GM19035 (cell line): ENCODE data around the gene MMAA.
A peak's percentile ranks its signal among the peaks of the same experiment; 100 is the strongest.
"Not testable (repeated sequence)": the region's sequence is repeated elsewhere in the genome, so short reads cannot be mapped to it uniquely, and the experiment has no call there.

Source experiments
- ATAC-seq: cut with Tn5 transposase; IDR thresholded peaks from one replicate; pipeline ENCODE4 v1.9.1; 2021; ENCODE audit not compliant: unreplicated experiment

MMAA gene

GRCh38 chr4:145618932-145619638, at the start of gene MMAA:
TSS of gene MMAA (plus strand) at chr4:145619385. CDS start at chr4:145639140, 19,755 bp downstream.
- peak; percentile 91 for ATAC-seq

GRCh38 chr4:145574546-145574945, 44.6 kb upstream of the MMAA start:
- ATAC-seq = not testable (repeated sequence)

- ATAC-seq = no peak
Observed at GRCh38 chr4:145580906-145581305, 38.3 kb upstream of the MMAA start.

GRCh38 chr4:145583191-145584055, 35.8 kb upstream of the MMAA start:
- no peak for ATAC-seq

DNA sequence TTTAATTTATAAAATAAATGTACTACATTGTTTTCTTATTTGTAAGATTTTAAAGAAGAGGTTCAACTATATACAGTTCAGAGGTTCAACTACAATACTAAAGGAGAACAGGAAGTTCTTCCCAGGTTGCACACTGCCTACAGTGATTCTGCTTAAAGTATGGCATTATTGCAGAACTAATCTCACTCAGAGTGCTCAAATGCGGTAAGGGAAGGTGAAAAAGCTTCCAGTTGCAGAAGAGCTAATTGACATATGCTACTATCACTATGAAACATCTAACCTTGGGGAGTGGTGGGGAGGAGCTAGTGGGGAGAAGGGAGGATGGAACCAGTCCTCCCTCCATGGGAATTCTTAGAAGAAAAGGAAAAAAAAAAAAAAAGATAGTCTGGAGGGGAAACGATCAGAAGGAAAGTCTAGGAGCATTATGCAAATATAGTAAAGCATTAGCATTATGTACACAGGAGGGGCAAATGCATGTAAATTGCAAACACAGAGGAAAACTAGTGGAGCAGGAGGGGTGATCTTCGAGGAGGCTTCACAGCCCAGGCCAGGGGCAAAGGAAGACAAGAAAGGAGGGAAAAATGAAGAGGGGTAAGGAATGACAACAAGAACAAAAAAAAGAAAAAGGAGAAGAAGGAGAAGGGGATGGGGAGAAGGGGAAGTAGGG, 32.0 kb upstream of the MMAA start:
- no peak for ATAC-seq

DNA sequence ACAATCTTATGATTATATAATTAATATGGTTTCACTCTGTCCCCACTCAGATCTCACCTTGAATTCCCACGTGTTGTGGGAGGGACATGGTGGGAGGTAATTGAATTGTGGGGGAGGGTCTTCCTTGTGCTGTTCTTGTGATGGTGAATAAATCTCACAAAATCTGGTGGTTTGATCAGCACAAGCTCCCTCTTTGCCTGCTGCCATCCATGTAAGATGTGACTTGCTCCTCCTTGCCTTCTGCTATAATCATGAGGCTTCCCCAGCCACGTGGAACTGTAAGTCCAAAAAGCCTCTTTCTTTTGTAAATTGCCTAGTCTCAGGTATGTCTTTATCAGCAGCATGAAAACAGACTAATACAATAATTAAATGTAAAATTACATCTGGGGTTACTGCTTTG, 29.8 kb upstream of the MMAA start:
- not testable (repeated sequence) for ATAC-seq

DNA sequence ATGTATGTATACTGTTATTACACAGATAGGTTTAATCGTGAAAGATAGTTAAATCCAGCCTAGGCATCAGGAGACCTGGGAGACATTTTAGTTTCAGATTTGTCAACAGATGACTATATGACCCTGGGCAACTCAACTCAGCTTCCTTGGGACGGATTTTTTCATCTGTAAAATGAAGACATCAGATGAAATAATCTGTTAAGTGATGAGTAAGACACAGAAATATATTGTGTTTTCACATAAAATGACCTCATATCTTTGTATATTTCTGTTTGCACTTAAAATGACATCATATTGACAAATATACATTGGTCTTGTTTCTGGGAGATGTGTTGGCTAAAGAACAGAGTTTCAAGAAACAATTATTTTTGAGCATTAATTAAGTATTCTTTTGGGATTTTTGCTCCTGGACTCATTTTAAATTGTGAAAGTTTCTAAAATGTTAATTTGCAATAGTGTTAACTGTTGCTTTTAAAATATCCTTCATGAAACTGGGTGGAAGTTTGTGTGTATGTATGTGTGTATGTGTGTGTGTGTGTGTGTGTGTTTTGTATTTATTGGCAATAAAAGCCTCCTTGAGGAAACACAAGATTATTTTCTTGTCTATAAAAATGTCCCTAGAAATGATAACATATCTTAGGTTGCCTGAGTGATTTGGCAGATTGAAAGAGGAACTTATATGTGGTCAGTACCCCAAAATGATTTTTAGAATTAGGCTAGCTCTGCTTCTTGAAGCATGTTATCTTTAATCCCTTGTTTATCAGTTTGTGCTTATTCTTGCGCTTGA, 29.1 kb upstream of the MMAA start:
- ATAC-seq = no peak

DNA sequence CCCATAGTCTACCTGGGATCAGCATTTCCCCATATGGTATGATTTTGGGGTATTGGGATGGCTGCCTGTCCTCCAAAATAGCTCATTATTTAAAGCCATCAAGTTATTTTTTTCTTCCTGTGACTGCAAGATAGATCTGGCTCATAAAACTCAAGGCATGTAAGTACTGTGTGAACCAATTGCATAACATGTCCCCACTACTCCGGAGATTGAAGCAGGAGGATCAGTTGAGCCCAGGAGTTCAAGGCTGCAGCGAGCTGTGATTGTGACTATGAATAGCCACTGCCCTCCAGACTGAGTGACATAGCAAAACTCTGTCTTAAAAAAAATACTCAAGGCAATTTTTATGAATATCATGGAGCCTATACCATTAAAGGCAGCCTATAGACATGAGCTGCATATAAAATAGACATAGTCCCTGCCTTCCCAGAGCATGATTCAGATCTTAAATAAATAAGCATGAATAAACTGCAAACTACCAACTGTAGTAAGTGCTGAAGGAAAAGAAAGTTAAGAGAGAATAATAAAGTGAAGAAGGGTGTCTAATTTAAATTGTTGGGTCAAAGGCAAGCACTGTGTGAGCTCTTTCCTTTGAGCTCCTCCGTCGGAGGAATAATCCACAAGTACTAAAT, 16.9 kb upstream of the MMAA start:
- no peak for ATAC-seq

DNA sequence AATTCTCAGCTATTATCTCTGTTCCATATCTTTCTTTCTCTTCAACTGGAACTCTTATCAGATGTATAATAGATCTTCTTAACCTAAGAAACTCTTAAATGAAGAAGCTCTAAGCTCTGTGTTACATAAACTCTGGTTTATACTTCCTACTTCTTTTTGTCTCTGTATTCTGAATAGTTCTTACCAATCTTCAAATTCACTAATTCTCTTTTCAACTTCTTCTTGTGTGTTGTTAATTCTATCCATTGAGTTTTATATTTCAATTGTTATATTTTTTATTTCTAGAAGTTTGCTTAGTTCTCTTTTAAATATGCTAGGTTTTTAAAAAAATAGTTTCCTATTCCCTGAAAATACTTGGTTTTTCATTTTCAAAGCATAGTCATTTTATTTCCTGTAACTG, 13.2 kb upstream of the MMAA start:
- no peak for ATAC-seq

DNA sequence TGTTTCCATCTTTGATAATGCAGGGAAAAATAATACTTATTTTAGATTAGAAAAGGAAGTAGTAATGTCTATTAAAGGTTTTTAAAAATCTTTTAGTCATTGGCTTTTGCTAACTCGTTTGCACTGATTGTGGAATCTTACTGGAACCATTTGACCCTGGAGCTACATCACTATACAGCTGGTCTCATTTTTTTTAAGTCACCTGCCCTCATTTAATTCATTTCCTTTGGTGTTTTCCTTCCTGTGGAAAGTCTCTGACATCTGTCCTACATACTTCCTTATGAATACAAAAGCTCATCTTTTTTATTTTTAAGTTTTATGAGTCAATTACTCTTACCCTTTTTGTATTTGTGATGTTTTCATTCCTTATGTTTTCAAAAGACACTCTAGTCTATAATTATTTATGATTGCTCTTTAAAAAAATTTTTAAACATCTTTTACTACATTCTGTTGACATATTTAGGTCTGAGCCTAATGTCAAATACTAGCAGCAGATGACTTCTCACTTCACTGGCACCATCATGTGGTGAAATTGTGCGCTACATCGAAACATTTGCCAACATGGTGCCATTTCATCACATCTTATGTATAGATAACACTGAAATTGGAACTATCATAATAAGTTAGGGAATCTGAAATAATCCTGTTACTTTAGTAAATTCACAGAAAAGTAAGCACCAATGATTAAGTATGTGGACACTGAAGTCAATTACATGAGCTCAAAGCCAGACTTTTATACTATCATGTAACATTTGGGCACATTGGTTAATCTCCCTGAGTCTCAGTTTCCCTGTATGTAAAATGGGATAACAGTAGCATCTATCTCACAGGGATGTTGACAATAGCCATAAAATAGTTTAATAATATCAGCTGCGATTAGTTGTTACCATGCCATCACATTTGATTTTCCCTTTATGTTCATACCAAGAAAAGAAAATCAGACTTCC, 9.4 kb upstream of the MMAA start:
- peak; percentile 59 for ATAC-seq

DNA sequence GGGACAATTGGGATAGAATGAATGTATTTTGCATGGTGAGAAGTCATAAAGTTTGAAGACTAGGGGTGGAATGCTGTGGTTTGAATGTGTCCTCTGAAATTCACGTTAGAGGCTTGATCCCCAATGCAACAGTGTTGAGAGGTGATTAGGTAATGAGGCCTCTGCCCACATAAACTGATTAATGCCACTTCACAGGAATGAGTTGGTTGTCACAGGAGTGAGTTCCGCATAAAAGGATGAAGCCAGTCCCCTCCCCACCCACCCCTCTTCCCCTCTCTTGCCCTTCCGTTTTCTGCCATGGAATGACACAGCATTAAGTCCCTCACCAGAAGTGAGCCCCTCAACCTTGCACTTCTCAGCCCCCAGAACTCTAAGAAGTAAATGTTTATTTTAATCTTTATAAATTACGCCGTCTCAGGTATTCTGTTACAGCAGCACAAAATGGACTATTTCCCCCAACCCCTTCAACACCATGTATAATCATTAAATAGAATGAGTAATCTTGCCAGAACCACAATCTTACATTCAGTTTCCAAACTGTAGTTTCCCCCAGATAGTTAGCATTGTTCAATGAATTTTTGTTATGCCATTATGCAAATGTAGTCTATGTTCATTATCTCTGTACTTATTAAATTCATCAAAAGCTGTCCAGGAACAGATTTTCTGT, 5.5 kb upstream of the MMAA start:
- no peak for ATAC-seq

DNA sequence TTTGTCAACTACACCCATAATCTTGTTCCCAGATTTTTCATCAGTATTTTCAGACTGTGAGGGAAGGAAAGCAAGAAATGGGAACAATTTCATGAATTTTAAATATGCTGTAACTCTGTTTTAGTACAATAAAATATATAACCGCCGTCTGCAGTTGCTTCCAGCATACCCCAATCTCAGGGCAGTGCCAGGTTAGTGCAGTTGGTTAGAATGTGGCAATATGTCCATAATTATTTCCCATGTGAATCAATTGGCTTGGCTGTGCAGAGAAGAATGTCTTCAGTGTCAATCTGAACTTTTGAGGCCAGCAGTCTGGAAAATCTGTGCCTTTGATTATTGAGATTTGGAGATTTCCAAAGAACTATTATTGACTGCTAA, 5.0 kb upstream of the MMAA start:
- ATAC-seq = no peak

GRCh38 chr4:145618210-145618931, 814 bp upstream of the MMAA start:
- peak; percentile 4 for ATAC-seq

DNA sequence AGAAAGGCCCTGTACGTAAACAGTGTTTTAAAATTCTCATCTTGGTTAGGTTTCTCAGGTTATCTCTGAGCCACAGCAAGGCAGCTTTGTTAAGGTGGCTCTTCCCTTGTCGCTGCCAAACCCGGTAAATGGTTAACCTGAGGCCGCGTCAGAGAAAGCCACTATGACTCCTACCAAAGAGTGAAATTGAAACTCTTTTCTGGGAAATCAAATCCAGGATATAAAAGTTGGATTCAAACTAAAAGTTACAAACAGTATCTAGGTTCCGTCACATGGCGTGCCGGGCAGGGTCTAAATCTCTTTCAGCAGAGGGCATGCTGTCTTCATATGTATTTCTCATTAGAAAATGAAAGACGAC, 433 bp downstream of the MMAA start:
- peak; percentile 44 for ATAC-seq

DNA sequence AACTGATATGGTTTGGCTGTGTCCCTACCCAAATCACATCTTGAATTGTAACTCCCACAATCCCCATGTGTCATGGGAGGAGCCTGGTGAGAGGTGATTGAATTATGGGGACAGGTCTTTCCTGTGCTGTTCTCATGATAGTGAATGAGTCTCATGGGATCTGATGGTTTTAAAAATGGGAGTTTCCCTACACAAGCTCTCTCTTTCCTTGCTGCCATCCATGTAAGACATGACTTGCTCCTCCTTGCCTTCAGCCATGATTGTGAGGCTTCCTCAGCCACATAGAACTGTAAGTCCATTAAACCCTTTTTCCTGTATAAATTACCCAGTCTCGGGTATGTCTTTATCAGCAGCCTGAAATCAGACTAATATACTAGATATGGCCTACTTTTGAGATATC, 2.9 kb downstream of the MMAA start:
- ATAC-seq = not testable (repeated sequence)

GRCh38 chr4:145623831-145624230, 4.6 kb downstream of the MMAA start:
- no peak for ATAC-seq

DNA sequence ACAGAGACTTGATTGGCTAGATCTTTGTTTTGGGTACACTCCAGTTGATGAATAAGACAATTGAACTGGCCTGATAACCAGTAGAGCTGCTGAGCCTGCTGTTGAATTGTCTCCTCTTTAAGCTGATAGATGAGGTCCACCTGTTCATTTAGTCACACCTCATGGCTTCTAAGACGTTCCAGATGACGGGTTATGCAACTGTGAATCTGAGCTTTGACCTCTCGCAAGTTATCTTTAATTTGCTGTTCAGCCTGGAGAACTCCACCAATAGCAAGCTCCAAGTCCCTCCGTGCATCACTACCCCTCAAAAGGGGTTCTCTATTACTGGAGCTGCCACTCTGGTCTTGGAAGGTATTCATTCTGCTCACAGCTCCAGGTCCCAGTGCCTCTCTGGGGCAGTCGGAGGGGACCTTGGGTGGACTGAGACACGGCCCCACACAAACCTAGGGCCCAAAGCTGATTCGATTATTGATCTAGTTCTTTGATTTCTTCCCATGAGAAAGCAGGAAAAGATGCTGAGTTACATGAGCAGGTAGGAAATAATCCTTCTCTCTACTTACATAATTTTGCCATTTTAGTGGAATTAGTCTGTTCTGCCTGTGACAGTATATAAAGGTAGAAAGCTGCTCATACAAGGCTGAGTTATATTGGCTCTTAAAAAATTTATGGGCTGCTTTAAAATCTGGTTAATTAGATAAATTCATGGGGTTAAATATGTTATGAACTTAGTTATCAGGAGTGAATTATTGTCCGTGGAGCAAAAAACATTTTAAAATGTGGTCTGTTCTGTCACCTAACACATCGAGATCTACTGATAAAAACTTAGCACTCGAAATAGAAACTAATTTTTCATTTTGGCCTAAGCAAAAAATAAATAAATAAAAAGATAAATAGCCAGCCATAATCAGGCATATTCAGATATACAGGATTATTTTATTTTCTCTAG, 6.8 kb downstream of the MMAA start:
- ATAC-seq = no peak
